ENCODE measurements around the gene YPEL1.
"Not testable (repeated sequence)": the region's sequence is repeated elsewhere in the genome, so short reads cannot be mapped to it uniquely, and the experiment has no call there.

The YPEL1 gene

GRCh38 chr22:21697880-21698279 is 37.7 kb downstream of the YPEL1 start:
- no peak for DNase-seq

- DNase-seq: no peak
Measured at GRCh38 chr22:21697021-21697771, 38.4 kb downstream of the YPEL1 start.

GRCh38 chr22:21696115-21696514 is 39.5 kb downstream of the YPEL1 start:
- DNase-seq: no peak

- DNase-seq: no peak
Measured at GRCh38 chr22:21695430-21696085, 40.0 kb downstream of the YPEL1 start.

- no peak for DNase-seq
Measured at GRCh38 chr22:21694795-21695429, 40.7 kb downstream of the YPEL1 start.

- DNase-seq: no peak
Measured at GRCh38 chr22:21694394-21694793, 41.2 kb downstream of the YPEL1 start.

GRCh38 chr22:21693999-21694341 is 41.6 kb downstream of the YPEL1 start:
- DNase-seq: no peak

- DNase-seq: no peak
Measured at GRCh38 chr22:21693333-21693998, 42.1 kb downstream of the YPEL1 start.

GRCh38 chr22:21692856-21693255 is 42.7 kb downstream of the YPEL1 start:
- not testable (repeated sequence) for DNase-seq

GRCh38 chr22:21691816-21692215 is 43.8 kb downstream of the YPEL1 start:
- DNase-seq: no peak

GRCh38 chr22:21690401-21690801 is 45.2 kb downstream of the YPEL1 start:
- DNase-seq: no peak

GRCh38 chr22:21688706-21689381 is 46.8 kb downstream of the YPEL1 start:
- DNase-seq: no peak

GRCh38 chr22:21688341-21688705 is 47.3 kb downstream of the YPEL1 start:
- DNase-seq: no peak

- no peak for DNase-seq
Measured at GRCh38 chr22:21687685-21688259, 47.8 kb downstream of the YPEL1 start.

GRCh38 chr22:21686634-21687393 is 48.8 kb downstream of the YPEL1 start:
- DNase-seq: no peak

GRCh38 chr22:21686193-21686608 is 49.4 kb downstream of the YPEL1 start:
- DNase-seq: no peak

GRCh38 chr22:21685164-21685513 is 50.5 kb downstream of the YPEL1 start:
- DNase-seq: no peak

- DNase-seq: no peak
Measured at GRCh38 chr22:21684492-21685163, 51.0 kb downstream of the YPEL1 start.

GRCh38 chr22:21683401-21683811 is 52.2 kb downstream of the YPEL1 start:
- DNase-seq: no peak

- DNase-seq: no peak
Measured at GRCh38 chr22:21682385-21683175, 53.0 kb downstream of the YPEL1 start.

All from NCI-H526 (cell line).